Measurements from ENCODE around the gene ZNF18. TPM values are rescaled to one million over a fixed set of nuclear protein-coding genes. Genes with fewer than 3 reads are reported as not detected.

Gene ZNF18
- total RNA-seq, 2 donors from 2014 or later = 10.4 to 16.3 TPM

DNA sequence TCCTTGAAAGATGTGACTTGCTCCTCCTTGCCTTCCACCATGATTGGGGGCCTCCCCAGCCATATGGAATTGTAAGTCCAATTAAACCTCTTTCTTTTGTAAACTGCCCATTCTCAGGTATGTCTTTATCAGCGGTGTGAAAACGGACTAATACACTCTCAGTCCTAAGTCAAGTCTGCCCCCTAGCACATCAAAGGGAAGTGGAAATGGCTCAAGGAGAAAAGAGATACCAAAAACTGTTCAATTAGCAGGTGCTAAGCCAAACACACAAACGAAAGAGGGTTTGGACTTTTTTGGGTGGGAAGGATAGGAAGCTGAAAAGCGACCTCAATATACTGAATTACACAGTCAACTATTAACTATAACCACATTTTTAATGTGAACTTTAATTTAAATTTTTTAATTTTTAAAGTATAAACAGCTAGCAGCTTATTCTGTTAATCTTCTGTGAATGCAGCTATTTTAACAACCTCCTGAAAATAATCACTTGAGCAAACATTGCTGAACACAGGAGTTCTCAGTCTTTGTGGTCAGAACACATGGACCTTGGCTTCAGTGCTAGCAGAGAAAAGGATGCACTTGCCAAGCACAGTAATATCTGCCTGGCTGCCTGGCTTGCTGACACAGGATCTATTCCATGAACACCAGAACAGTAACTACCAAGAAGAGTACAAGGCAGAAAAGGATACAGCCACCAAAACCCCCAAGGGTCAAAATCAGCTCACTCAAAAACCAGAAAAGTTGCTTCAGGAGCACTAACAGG lies 10.9 kb downstream of the ZNF18 start:
- peak overlapping the region; percentile 82 for H3K27ac Mint-ChIP-seq
- H3K4me3 Mint-ChIP-seq = no peak overlapping the region
- H3K9me3 Mint-ChIP-seq = peaks cover 47% of the 10 kb centered on the region
- Histone ChIP-seq H3K27ac (ENCODE audit: low read depth, low read length) (no peak overlapping the region), H3K4me3 (ENCODE audit: low read length) (peak overlapping the region; percentile 74), H3K27me3 (ENCODE audit: control insufficient read depth, insufficient read depth, low read length, poor library complexity, severe bottlenecking) (no peaks in the 10 kb centered on the region), H3K9ac (ENCODE audit: extremely low read depth, low read length, poor library complexity, severe bottlenecking) (peak overlapping the region; percentile 44), H3K9me3 (ENCODE audit: control insufficient read depth, low read length) (peaks cover 50% of the 10 kb centered on the region), H3K4me1 (ENCODE audit: control insufficient read depth, insufficient read depth, low read length) (peaks cover 3% of the 10 kb centered on the region), H3K36me3 (ENCODE audit: control insufficient read depth, insufficient read depth, low read length) (peaks cover 63% of the 10 kb centered on the region)
- H3K4me1 Mint-ChIP-seq = peaks cover 47% of the 10 kb centered on the region
- H3K36me3 Mint-ChIP-seq (ENCODE audit: low read depth) = peaks cover 69% of the 10 kb centered on the region
- peak; percentile 73 for DNase-seq
- WGBS, 2 experiments (ENCODE audit: insufficient coverage in 1 of 2, insufficient read length in 1 of 2) = 75% methylated on average over 3 of the region's 4 CpGs; no CpG with 5 or more reads in 1 of the 2 experiments
- H3K27me3 Mint-ChIP-seq (ENCODE audit: insufficient read depth) = no peaks in the 10 kb centered on the region
- TF ChIP-seq, protein P1, sequence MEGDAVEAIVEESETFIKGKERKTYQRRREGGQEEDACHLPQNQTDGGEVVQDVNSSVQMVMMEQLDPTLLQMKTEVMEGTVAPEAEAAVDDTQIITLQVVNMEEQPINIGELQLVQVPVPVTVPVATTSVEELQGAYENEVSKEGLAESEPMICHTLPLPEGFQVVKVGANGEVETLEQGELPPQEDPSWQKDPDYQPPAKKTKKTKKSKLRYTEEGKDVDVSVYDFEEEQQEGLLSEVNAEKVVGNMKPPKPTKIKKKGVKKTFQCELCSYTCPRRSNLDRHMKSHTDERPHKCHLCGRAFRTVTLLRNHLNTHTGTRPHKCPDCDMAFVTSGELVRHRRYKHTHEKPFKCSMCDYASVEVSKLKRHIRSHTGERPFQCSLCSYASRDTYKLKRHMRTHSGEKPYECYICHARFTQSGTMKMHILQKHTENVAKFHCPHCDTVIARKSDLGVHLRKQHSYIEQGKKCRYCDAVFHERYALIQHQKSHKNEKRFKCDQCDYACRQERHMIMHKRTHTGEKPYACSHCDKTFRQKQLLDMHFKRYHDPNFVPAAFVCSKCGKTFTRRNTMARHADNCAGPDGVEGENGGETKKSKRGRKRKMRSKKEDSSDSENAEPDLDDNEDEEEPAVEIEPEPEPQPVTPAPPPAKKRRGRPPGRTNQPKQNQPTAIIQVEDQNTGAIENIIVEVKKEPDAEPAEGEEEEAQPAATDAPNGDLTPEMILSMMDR (conservative IDR thresholded peaks at IDR 0.05) = peak; percentile 39

DNA sequence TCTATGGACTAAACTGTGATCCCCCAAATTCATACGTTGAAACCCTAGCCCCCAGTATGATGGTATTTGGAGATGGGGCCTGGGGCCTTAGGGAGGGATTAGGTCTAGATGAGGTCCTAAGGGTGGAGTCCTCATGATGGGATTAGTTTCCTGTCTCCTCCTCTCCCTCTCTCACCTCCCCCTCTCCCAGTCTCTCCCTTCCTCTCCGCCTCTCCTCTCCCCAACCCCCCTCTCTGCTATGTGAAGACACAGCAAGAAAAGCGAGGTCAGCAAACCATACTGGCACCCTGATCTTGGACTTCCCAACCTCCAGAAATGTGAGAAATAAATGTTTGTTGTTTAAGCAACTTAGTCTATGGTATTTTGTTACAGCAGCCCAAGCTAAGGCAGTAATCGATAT lies 15.4 kb downstream of the ZNF18 start:
- H3K27me3 Mint-ChIP-seq (ENCODE audit: insufficient read depth) = no peaks in the 10 kb centered on the region

GRCh38 chr17:11980813-11981212 lies 16.5 kb downstream of the ZNF18 start:
- H3K36me3 Mint-ChIP-seq (ENCODE audit: low read depth) = peaks cover 88% of the 10 kb centered on the region

More for the DNA sequence above, 15.4 kb downstream of the ZNF18 start:
- TF ChIP-seq, protein P1 (conservative IDR thresholded peaks at IDR 0.05) = no peak
- Histone ChIP-seq H3K27ac (ENCODE audit: low read depth, low read length) (no peak overlapping the region), H3K9me3 (ENCODE audit: control insufficient read depth, low read length) (peaks cover 63% of the 10 kb centered on the region), H3K4me1 (ENCODE audit: control insufficient read depth, insufficient read depth, low read length) (peaks cover 4% of the 10 kb centered on the region), H3K27me3 (ENCODE audit: control insufficient read depth, insufficient read depth, low read length, poor library complexity, severe bottlenecking) (no peaks in the 10 kb centered on the region), H3K4me3 (ENCODE audit: low read length) (no peak overlapping the region), H3K9ac (ENCODE audit: extremely low read depth, low read length, poor library complexity, severe bottlenecking) (no peak overlapping the region), H3K36me3 (ENCODE audit: control insufficient read depth, insufficient read depth, low read length) (peaks cover 72% of the 10 kb centered on the region)
- no peak overlapping the region for H3K4me3 Mint-ChIP-seq
- H3K27ac Mint-ChIP-seq = no peak overlapping the region
- no peak for DNase-seq
- peaks cover 84% of the 10 kb centered on the region for H3K36me3 Mint-ChIP-seq (ENCODE audit: low read depth)
- peaks cover 62% of the 10 kb centered on the region for H3K9me3 Mint-ChIP-seq
- H3K4me1 Mint-ChIP-seq = peaks cover 21% of the 10 kb centered on the region
- 96% methylated on average over 3 of the region's 4 CpGs; no CpG with 5 or more reads in 1 of the 2 experiments for WGBS, 2 experiments (ENCODE audit: insufficient coverage in 1 of 2, insufficient read length in 1 of 2)

More at GRCh38 chr17:11980813-11981212, 16.5 kb downstream of the ZNF18 start:
- TF ChIP-seq, protein P1 (conservative IDR thresholded peaks at IDR 0.05) = peak; percentile 65
- WGBS, 2 experiments (ENCODE audit: insufficient coverage in 1 of 2, insufficient read length in 1 of 2) = 92 to 97% methylated on average over 2 of the region's 2 CpGs
- Histone ChIP-seq H3K27ac (ENCODE audit: low read depth, low read length) (no peak overlapping the region), H3K4me1 (ENCODE audit: control insufficient read depth, insufficient read depth, low read length) (peaks cover 6% of the 10 kb centered on the region), H3K9ac (ENCODE audit: extremely low read depth, low read length, poor library complexity, severe bottlenecking) (no peak overlapping the region), H3K36me3 (ENCODE audit: control insufficient read depth, insufficient read depth, low read length) (peaks cover 73% of the 10 kb centered on the region), H3K4me3 (ENCODE audit: low read length) (no peak overlapping the region), H3K9me3 (ENCODE audit: control insufficient read depth, low read length) (peaks cover 63% of the 10 kb centered on the region), H3K27me3 (ENCODE audit: control insufficient read depth, insufficient read depth, low read length, poor library complexity, severe bottlenecking) (no peaks in the 10 kb centered on the region)
- H3K27me3 Mint-ChIP-seq (ENCODE audit: insufficient read depth) = no peaks in the 10 kb centered on the region
- H3K4me3 Mint-ChIP-seq = no peak overlapping the region
- DNase-seq = no peak
- H3K9me3 Mint-ChIP-seq = peaks cover 61% of the 10 kb centered on the region
- H3K4me1 Mint-ChIP-seq = peaks cover 23% of the 10 kb centered on the region
- no peak overlapping the region for H3K27ac Mint-ChIP-seq
